Liver (tissue), 9 donors: Measurements from ENCODE around the gene SCAND1. TPM values are rescaled to one million over a fixed set of nuclear protein-coding genes. Genes with fewer than 3 reads are reported as not detected.

Source experiments
- DNase-seq: peaks from one replicate; pipeline ENCODE4 v3.0.0-alpha.2; 2017; ENCODE audit warnings: low spot score
- H3K27ac ChIP-seq, 2 donors: one replicate each; pipeline ENCODE4 v1.7.0; 2013; ENCODE audit warnings: inconsistent platforms in 2 of 2, low read length in 2 of 2, control low read depth in 1 of 2, low read depth in 1 of 2, mild to moderate bottlenecking in 1 of 2
- H3K27me3 ChIP-seq, 4 donors: one replicate each; pipeline versions ENCODE4 v1.6.1 to v1.7.0; 2013; ENCODE audit warnings: low read length in 3 of 4, inconsistent platforms in 1 of 4, mild to moderate bottlenecking in 1 of 4, moderate library complexity in 1 of 4; ENCODE audit not compliant: control insufficient read depth in 4 of 4, insufficient read depth in 4 of 4
- H3K36me3 ChIP-seq, 4 donors: one replicate each; pipeline versions ENCODE4 v1.6.1 to v1.7.0; 2013; ENCODE audit warnings: low read length in 3 of 4, mild to moderate bottlenecking in 3 of 4, low read depth in 1 of 4, moderate library complexity in 1 of 4; ENCODE audit not compliant: control insufficient read depth in 4 of 4, insufficient read depth in 3 of 4
- H3K4me1 ChIP-seq, 4 donors: one replicate each; pipeline versions ENCODE4 v1.6.1 to v1.7.0; 2013; ENCODE audit warnings: low read length in 3 of 4, mild to moderate bottlenecking in 3 of 4, moderate library complexity in 1 of 4; ENCODE audit not compliant: control insufficient read depth in 4 of 4, insufficient read depth in 4 of 4
- H3K4me3 ChIP-seq, 3 donors: one replicate each; pipeline versions ENCODE4 v1.6.1 to v1.7.0; 2013; ENCODE audit warnings: low read length in 3 of 3, control low read depth in 1 of 3, low read depth in 1 of 3, mild to moderate bottlenecking in 1 of 3
- H3K9ac ChIP-seq, 2 donors: one replicate each; pipeline ENCODE4 v1.7.0; 2013; ENCODE audit warnings: low read length in 2 of 2, mild to moderate bottlenecking in 2 of 2, moderate library complexity in 2 of 2, control low read depth in 1 of 2, low read depth in 1 of 2
- H3K9me3 ChIP-seq, 4 donors: one replicate each; pipeline versions ENCODE4 v1.6.1 to v1.7.0; 2013; ENCODE audit warnings: low read length in 3 of 4; ENCODE audit not compliant: control insufficient read depth in 4 of 4
- EGR1 ChIP-seq, 2 donors: IDR thresholded peaks; 2 replicates each; pipeline ENCODE4 v1.6.1; 2016 to 2018; ENCODE audit warnings: antibody characterized with exemption in 2 of 2, low read depth in 2 of 2
- FOXA1 ChIP-seq: IDR thresholded peaks from 2 replicates; pipeline ENCODE4 v1.6.1; 2016; ENCODE audit warnings: antibody characterized with exemption
- FOXA2 ChIP-seq: IDR thresholded peaks from 2 replicates; pipeline ENCODE4 v1.6.1; 2016; ENCODE audit warnings: antibody characterized with exemption
- HNF4A ChIP-seq, 2 donors: conservative IDR thresholded peaks; 2 replicates each; pipeline ENCODE4 v1.6.1; 2016; ENCODE audit warnings: antibody characterized with exemption in 2 of 2, mild to moderate bottlenecking in 2 of 2
- HNF4G ChIP-seq: IDR thresholded peaks from 2 replicates; pipeline ENCODE4 v1.6.1; 2016; ENCODE audit warnings: antibody characterized with exemption
- JUND ChIP-seq, 2 donors: IDR thresholded peaks; 2 replicates each; pipeline ENCODE4 v1.6.1; 2016; ENCODE audit warnings: antibody characterized with exemption in 2 of 2
- NR2F2 ChIP-seq: IDR thresholded peaks from 2 replicates; pipeline ENCODE4 v1.6.1; 2016; ENCODE audit warnings: antibody characterized with exemption
- RAD21 ChIP-seq, 2 donors: IDR thresholded peaks; 2 replicates each; pipeline ENCODE4 v1.6.1; 2016; ENCODE audit warnings: antibody characterized with exemption in 2 of 2, mild to moderate bottlenecking in 2 of 2
- RXRA ChIP-seq, 2 donors: IDR thresholded peaks; 2 replicates each; pipeline ENCODE4 v1.6.1; 2017 to 2018; ENCODE audit warnings: antibody characterized with exemption in 2 of 2, mild to moderate bottlenecking in 1 of 2
- SP1 ChIP-seq: IDR thresholded peaks from 2 replicates; pipeline ENCODE4 v1.6.1; 2018; ENCODE audit warnings: antibody characterized with exemption, mild to moderate bottlenecking
- TAF1 ChIP-seq: conservative IDR thresholded peaks from 2 replicates; pipeline ENCODE4 v1.6.1; 2016; ENCODE audit warnings: antibody characterized with exemption, mild to moderate bottlenecking
- WGBS: extraction: QIAGEN DNeasy Blood & Tissue Kit; methylation state at CpG from one replicate; pipeline ENCODE4 v1.1.7; 2013; 5-methylcytosine and 5-hydroxymethylcytosine counted together
- polyA plus RNA-seq, 2 donors: library from polyadenylated mRNA; stranded (reverse) in 1 of 2; unstranded in 1 of 2; fragments of 200-250 nt in 1 of 2; fragments of >200 nt in 1 of 2; fragmentation: Nextera tagmentation in 1 of 2; extraction: Ambion mirVana in 1 of 2; gene quantifications; one replicate each; pipeline versions ENCODE4 v1.2.1 to v1.2.3, GENCODE V29; 2013 to 2015
- total RNA-seq, 2 donors: library from RNA; depleted of rRNA; stranded (reverse); fragments of >200 nt; gene quantifications; one replicate each; pipeline ENCODE4 v1.2.3, GENCODE V29; 2014
- TF ChIP-seq, protein P1 (sequence below): IDR thresholded peaks from 2 replicates; pipeline ENCODE4 v1.6.1; 2016; ENCODE audit warnings: antibody characterized with exemption
- TF ChIP-seq, protein P2 (sequence below): IDR thresholded peaks from 2 replicates; pipeline ENCODE4 v1.6.1; 2016; ENCODE audit warnings: antibody characterized with exemption, mild to moderate bottlenecking
- TF ChIP-seq, protein P3 (sequence below): fragments of 150-350 bp; IDR thresholded peaks from 2 replicates; pipeline ENCODE4 v1.5.1; 2017; ENCODE audit warnings: improper control_type of control experiment, low read depth, low read length; ENCODE audit not compliant: missing input control
- TF ChIP-seq, protein P4 (sequence below): IDR thresholded peaks from 2 replicates; pipeline ENCODE4 v1.6.1; 2016; ENCODE audit warnings: antibody characterized with exemption
- donor health status: healthy.
- donor health status: healthy.
- donor health status: healthy.
- donor health status: healthy.
- donor health status: healthy.

The SCAND1 gene
- total and polyA plus RNA-seq, 4 donors: 39.7 to 126 (median 62.2) TPM

DNA sequence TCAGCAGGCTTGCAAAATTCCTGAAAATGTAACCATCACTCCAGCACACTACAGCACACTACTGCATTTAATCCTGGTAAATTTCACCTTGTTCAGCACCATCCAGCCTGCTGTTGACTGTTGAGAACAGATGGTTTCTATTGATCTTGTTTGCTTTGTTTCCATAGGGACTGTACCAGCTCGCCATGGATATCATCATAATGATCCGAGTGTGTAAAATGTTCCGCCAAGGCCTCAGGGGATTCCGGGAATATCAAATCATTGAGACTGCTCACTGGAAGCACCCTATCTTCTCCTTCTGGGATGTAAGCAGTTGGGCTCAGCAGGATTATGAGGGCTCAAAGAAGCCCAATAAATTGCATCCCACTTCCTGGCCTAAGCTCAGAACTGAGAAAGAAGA, 18.2 kb upstream of the SCAND1 start:
- no peak for TF ChIP-seq SP1
- no peak for TF ChIP-seq FOXA2
- TF ChIP-seq, protein P1, sequence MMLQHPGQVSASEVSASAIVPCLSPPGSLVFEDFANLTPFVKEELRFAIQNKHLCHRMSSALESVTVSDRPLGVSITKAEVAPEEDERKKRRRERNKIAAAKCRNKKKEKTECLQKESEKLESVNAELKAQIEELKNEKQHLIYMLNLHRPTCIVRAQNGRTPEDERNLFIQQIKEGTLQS: no peak
- TF ChIP-seq HNF4A (conservative IDR thresholded peaks at IDR 0.05): no peak
- no peak for TF ChIP-seq FOXA1
- no peak for TF ChIP-seq JUND (IDR thresholded peaks at IDR 0.05)
- TF ChIP-seq, protein P2, sequence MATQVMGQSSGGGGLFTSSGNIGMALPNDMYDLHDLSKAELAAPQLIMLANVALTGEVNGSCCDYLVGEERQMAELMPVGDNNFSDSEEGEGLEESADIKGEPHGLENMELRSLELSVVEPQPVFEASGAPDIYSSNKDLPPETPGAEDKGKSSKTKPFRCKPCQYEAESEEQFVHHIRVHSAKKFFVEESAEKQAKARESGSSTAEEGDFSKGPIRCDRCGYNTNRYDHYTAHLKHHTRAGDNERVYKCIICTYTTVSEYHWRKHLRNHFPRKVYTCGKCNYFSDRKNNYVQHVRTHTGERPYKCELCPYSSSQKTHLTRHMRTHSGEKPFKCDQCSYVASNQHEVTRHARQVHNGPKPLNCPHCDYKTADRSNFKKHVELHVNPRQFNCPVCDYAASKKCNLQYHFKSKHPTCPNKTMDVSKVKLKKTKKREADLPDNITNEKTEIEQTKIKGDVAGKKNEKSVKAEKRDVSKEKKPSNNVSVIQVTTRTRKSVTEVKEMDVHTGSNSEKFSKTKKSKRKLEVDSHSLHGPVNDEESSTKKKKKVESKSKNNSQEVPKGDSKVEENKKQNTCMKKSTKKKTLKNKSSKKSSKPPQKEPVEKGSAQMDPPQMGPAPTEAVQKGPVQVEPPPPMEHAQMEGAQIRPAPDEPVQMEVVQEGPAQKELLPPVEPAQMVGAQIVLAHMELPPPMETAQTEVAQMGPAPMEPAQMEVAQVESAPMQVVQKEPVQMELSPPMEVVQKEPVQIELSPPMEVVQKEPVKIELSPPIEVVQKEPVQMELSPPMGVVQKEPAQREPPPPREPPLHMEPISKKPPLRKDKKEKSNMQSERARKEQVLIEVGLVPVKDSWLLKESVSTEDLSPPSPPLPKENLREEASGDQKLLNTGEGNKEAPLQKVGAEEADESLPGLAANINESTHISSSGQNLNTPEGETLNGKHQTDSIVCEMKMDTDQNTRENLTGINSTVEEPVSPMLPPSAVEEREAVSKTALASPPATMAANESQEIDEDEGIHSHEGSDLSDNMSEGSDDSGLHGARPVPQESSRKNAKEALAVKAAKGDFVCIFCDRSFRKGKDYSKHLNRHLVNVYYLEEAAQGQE: no peak
- TF ChIP-seq HNF4G: no peak
- no peak for TF ChIP-seq TAF1
- TF ChIP-seq, protein P3, sequence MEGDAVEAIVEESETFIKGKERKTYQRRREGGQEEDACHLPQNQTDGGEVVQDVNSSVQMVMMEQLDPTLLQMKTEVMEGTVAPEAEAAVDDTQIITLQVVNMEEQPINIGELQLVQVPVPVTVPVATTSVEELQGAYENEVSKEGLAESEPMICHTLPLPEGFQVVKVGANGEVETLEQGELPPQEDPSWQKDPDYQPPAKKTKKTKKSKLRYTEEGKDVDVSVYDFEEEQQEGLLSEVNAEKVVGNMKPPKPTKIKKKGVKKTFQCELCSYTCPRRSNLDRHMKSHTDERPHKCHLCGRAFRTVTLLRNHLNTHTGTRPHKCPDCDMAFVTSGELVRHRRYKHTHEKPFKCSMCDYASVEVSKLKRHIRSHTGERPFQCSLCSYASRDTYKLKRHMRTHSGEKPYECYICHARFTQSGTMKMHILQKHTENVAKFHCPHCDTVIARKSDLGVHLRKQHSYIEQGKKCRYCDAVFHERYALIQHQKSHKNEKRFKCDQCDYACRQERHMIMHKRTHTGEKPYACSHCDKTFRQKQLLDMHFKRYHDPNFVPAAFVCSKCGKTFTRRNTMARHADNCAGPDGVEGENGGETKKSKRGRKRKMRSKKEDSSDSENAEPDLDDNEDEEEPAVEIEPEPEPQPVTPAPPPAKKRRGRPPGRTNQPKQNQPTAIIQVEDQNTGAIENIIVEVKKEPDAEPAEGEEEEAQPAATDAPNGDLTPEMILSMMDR: no peak
- no peak for TF ChIP-seq EGR1 (IDR thresholded peaks at IDR 0.05; ENCODE audit: low read depth in 2 of 2)
- no peak for TF ChIP-seq RAD21 (IDR thresholded peaks at IDR 0.05)
- Histone ChIP-seq H3K4me3 (no peak overlapping the region), H3K36me3 (no peaks in the 10 kb centered on the region), H3K27me3 (no peaks in the 10 kb centered on the region), H3K9ac (no peak overlapping the region), H3K4me1 (no peaks in the 10 kb centered on the region), H3K27ac (no peak overlapping the region), H3K9me3 (no peaks in the 10 kb centered on the region)
- WGBS: 96% methylated on average over 4 of the region's 4 CpGs
- DNase-seq: no peak

DNA sequence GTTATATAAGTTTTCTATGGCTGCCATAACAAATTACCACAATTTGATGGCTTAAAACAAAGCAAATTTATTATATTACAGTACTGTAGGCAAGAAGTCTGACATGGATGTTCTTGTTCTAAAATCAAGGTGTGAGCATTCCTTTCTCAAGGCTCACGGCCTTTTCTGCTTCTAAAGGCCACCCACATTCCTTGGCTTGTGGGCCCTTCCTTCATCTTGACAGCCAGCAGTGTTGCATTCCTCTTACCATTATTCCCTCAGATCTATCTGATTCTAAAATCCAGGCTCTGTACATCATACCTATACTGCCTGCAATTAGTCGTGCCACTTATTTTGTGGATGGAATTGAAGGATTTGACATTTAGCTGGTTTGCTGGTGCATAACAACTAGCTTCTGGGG, 17.7 kb upstream of the SCAND1 start:
- no peaks in the 10 kb centered on the region for H3K9me3 ChIP-seq
- 96% methylated on average over 2 of the region's 2 CpGs for WGBS
- H3K9ac ChIP-seq: no peak overlapping the region

More for the DNA sequence above, 17.7 kb upstream of the SCAND1 start:
- H3K27me3 ChIP-seq: no peaks in the 10 kb centered on the region
- H3K27ac ChIP-seq: no peak overlapping the region
- H3K4me3 ChIP-seq: no peak overlapping the region
- DNase-seq: no peak
- H3K4me1 ChIP-seq: no peaks in the 10 kb centered on the region
- no peaks in the 10 kb centered on the region for H3K36me3 ChIP-seq
- TF ChIP-seq TAF1 (no peak), EGR1 (IDR thresholded peaks at IDR 0.05; ENCODE audit: low read depth in 2 of 2) (no peak), RXRA (IDR thresholded peaks at IDR 0.05) (no peak), FOXA2 (no peak), RAD21 (IDR thresholded peaks at IDR 0.05) (no peak), NR2F2 (no peak), FOXA1 (no peak)
- TF ChIP-seq, protein P2: no peak
- TF ChIP-seq, protein P1: no peak
- TF ChIP-seq, protein P3: no peak
- TF ChIP-seq, protein P4, sequence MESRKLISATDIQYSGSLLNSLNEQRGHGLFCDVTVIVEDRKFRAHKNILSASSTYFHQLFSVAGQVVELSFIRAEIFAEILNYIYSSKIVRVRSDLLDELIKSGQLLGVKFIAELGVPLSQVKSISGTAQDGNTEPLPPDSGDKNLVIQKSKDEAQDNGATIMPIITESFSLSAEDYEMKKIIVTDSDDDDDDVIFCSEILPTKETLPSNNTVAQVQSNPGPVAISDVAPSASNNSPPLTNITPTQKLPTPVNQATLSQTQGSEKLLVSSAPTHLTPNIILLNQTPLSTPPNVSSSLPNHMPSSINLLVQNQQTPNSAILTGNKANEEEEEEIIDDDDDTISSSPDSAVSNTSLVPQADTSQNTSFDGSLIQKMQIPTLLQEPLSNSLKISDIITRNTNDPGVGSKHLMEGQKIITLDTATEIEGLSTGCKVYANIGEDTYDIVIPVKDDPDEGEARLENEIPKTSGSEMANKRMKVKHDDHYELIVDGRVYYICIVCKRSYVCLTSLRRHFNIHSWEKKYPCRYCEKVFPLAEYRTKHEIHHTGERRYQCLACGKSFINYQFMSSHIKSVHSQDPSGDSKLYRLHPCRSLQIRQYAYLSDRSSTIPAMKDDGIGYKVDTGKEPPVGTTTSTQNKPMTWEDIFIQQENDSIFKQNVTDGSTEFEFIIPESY: no peak
